Stimulated activated naive B cell treated with anti-CD40 and anti-IgM and Interleukin-4, amounts not matched to agents 10 μg/mL and 1 μg/mL and 100 μg/mL, for 72 hours (primary cell): ENCODE results near the gene CADPS.

ENCODE experiments used
- ATAC-seq, 2 donors: fragments of 150-1000 bp; cut with Tn5 transposase; replicated peaks; 2 replicates each; pipeline ENCODE4 v1.10.0; 2021; ENCODE audit warnings: moderate library complexity in 1 of 2
- DNase-seq: peaks from one replicate; pipeline ENCODE4 v3.0.0; 2021
- H3K27ac Mint-ChIP-seq: one replicate; pipeline ENCODE4 v1.8.0; 2022; ENCODE audit warnings: mild to moderate bottlenecking, mixed read lengths
- H3K27me3 Mint-ChIP-seq, 2 donors: one replicate each; pipeline ENCODE4 v1.8.0; 2022; ENCODE audit warnings: mixed read lengths in 2 of 2
- H3K36me3 Mint-ChIP-seq, 2 donors: one replicate each; pipeline ENCODE4 v1.8.0; 2022; ENCODE audit warnings: mixed read lengths in 2 of 2, mild to moderate bottlenecking in 1 of 2
- H3K4me1 Mint-ChIP-seq, 2 donors: one replicate each; pipeline ENCODE4 v1.8.0; 2022; ENCODE audit warnings: mixed read lengths in 2 of 2, mild to moderate bottlenecking in 1 of 2
- H3K4me3 Mint-ChIP-seq, 2 donors: one replicate each; pipeline ENCODE4 v1.8.0; 2022; ENCODE audit warnings: mild to moderate bottlenecking in 2 of 2, mixed read lengths in 2 of 2, moderate library complexity in 1 of 2
- H3K9me3 Mint-ChIP-seq, 2 donors: one replicate each; pipeline ENCODE4 v1.8.0; 2022; ENCODE audit warnings: mixed read lengths in 2 of 2, mild to moderate bottlenecking in 1 of 2

CADPS gene

GRCh38 chr3:62811119-62811518, 64.1 kb downstream of the CADPS start:
- H3K4me1 Mint-ChIP-seq = no peaks in the 10 kb centered on the region
- H3K27me3 Mint-ChIP-seq = no peaks in the 10 kb centered on the region
- H3K36me3 Mint-ChIP-seq = no peaks in the 10 kb centered on the region
- no peak for DNase-seq
- no peaks in the 10 kb centered on the region for H3K9me3 Mint-ChIP-seq
- ATAC-seq = no peak
- H3K4me3 Mint-ChIP-seq = no peak overlapping the region
- no peak overlapping the region for H3K27ac Mint-ChIP-seq

- Mint-ChIP-seq H3K9me3 (no peaks in the 10 kb centered on the region), H3K27me3 (no peaks in the 10 kb centered on the region), H3K4me3 (no peak overlapping the region), H3K36me3 (no peaks in the 10 kb centered on the region), H3K27ac (no peak overlapping the region), H3K4me1 (no peaks in the 10 kb centered on the region)
- ATAC-seq (no peak), DNase-seq (no peak)
Measured at GRCh38 chr3:62809369-62809768, 65.8 kb downstream of the CADPS start.

- H3K27ac Mint-ChIP-seq = no peak overlapping the region
- DNase-seq = no peak
- no peak for ATAC-seq
- H3K9me3 Mint-ChIP-seq = no peaks in the 10 kb centered on the region
- no peaks in the 10 kb centered on the region for H3K36me3 Mint-ChIP-seq
- no peak overlapping the region for H3K4me3 Mint-ChIP-seq
- H3K4me1 Mint-ChIP-seq = no peaks in the 10 kb centered on the region
- peaks cover 0 to 6% of the 10 kb centered on the region in 2 donors for H3K27me3 Mint-ChIP-seq
Measured at GRCh38 chr3:62805580-62806277, 69.5 kb downstream of the CADPS start.

- H3K27me3 Mint-ChIP-seq = peaks cover 0 to 6% of the 10 kb centered on the region in 2 donors
- no peaks in the 10 kb centered on the region for H3K9me3 Mint-ChIP-seq
- no peak overlapping the region for H3K4me3 Mint-ChIP-seq
- DNase-seq (no peak), ATAC-seq (no peak)
- H3K27ac Mint-ChIP-seq = no peak overlapping the region
- H3K36me3 Mint-ChIP-seq = no peaks in the 10 kb centered on the region
- H3K4me1 Mint-ChIP-seq = no peaks in the 10 kb centered on the region
Measured at GRCh38 chr3:62805106-62805505, 70.1 kb downstream of the CADPS start.

- Mint-ChIP-seq H3K4me1 (no peaks in the 10 kb centered on the region), H3K27me3 (peaks cover 0 to 6% of the 10 kb centered on the region in 2 donors), H3K27ac (no peak overlapping the region), H3K36me3 (no peaks in the 10 kb centered on the region), H3K9me3 (no peaks in the 10 kb centered on the region), H3K4me3 (no peak overlapping the region)
- ATAC-seq (no peak), DNase-seq (no peak)
Measured at GRCh38 chr3:62803276-62803675, 71.9 kb downstream of the CADPS start.

GRCh38 chr3:62798000-62798399, 77.2 kb downstream of the CADPS start:
- Mint-ChIP-seq H3K4me3 (no peak overlapping the region), H3K36me3 (no peaks in the 10 kb centered on the region), H3K27me3 (no peaks in the 10 kb centered on the region), H3K9me3 (no peaks in the 10 kb centered on the region), H3K27ac (no peak overlapping the region), H3K4me1 (no peaks in the 10 kb centered on the region)
- ATAC-seq (no peak), DNase-seq (no peak)

GRCh38 chr3:62797132-62797531, 78.1 kb downstream of the CADPS start:
- Mint-ChIP-seq H3K27ac (no peak overlapping the region), H3K9me3 (no peaks in the 10 kb centered on the region), H3K27me3 (no peaks in the 10 kb centered on the region), H3K4me1 (no peaks in the 10 kb centered on the region), H3K4me3 (no peak overlapping the region), H3K36me3 (no peaks in the 10 kb centered on the region)
- no peak for ATAC-seq
- DNase-seq = no peak

- Mint-ChIP-seq H3K27me3 (no peaks in the 10 kb centered on the region), H3K4me1 (no peaks in the 10 kb centered on the region), H3K4me3 (no peak overlapping the region), H3K27ac (no peak overlapping the region), H3K36me3 (no peaks in the 10 kb centered on the region), H3K9me3 (no peaks in the 10 kb centered on the region)
- ATAC-seq (no peak), DNase-seq (no peak)
Measured at GRCh38 chr3:62795978-62796657, 79.1 kb downstream of the CADPS start.

- Mint-ChIP-seq H3K36me3 (no peaks in the 10 kb centered on the region), H3K27me3 (no peaks in the 10 kb centered on the region), H3K4me3 (no peak overlapping the region), H3K4me1 (no peaks in the 10 kb centered on the region), H3K27ac (no peak overlapping the region), H3K9me3 (no peaks in the 10 kb centered on the region)
- ATAC-seq (no peak), DNase-seq (no peak)
Measured at GRCh38 chr3:62793946-62794345, 81.3 kb downstream of the CADPS start.

- Mint-ChIP-seq H3K4me3 (no peak overlapping the region), H3K27me3 (no peaks in the 10 kb centered on the region), H3K27ac (no peak overlapping the region), H3K4me1 (no peaks in the 10 kb centered on the region), H3K36me3 (no peaks in the 10 kb centered on the region), H3K9me3 (peaks cover 0 to 1% of the 10 kb centered on the region in 2 donors)
- ATAC-seq = no peak
- no peak for DNase-seq
Measured at GRCh38 chr3:62785384-62785783, 89.8 kb downstream of the CADPS start.

- Mint-ChIP-seq H3K36me3 (no peaks in the 10 kb centered on the region), H3K9me3 (peaks cover 0 to 1% of the 10 kb centered on the region in 2 donors), H3K27ac (no peak overlapping the region), H3K4me1 (no peaks in the 10 kb centered on the region), H3K4me3 (no peak overlapping the region), H3K27me3 (no peaks in the 10 kb centered on the region)
- no peak for DNase-seq
- ATAC-seq = no peak
Measured at GRCh38 chr3:62781121-62781520, 94.1 kb downstream of the CADPS start.

GRCh38 chr3:62777674-62778073, 97.5 kb downstream of the CADPS start:
- H3K27ac Mint-ChIP-seq = no peak overlapping the region
- no peaks in the 10 kb centered on the region for H3K27me3 Mint-ChIP-seq
- ATAC-seq (no peak), DNase-seq (no peak)
- no peak overlapping the region for H3K4me3 Mint-ChIP-seq
- H3K9me3 Mint-ChIP-seq = peaks cover 0 to 3% of the 10 kb centered on the region in 2 donors
- H3K36me3 Mint-ChIP-seq = no peaks in the 10 kb centered on the region
- no peaks in the 10 kb centered on the region for H3K4me1 Mint-ChIP-seq

- ATAC-seq (no peak), DNase-seq (no peak)
- H3K36me3 Mint-ChIP-seq = no peaks in the 10 kb centered on the region
- H3K9me3 Mint-ChIP-seq = peaks cover 0 to 2% of the 10 kb centered on the region in 2 donors
- no peak overlapping the region for H3K4me3 Mint-ChIP-seq
- H3K4me1 Mint-ChIP-seq = no peaks in the 10 kb centered on the region
- H3K27me3 Mint-ChIP-seq = no peaks in the 10 kb centered on the region
- no peak overlapping the region for H3K27ac Mint-ChIP-seq
Measured at GRCh38 chr3:62777130-62777529, 98.1 kb downstream of the CADPS start.

GRCh38 chr3:62774221-62774620, 101.0 kb downstream of the CADPS start:
- DNase-seq = no peak
- peaks cover 0 to 1% of the 10 kb centered on the region in 2 donors for H3K9me3 Mint-ChIP-seq

GRCh38 chr3:62771331-62772072, 103.7 kb downstream of the CADPS start:
- no peaks in the 10 kb centered on the region for H3K36me3 Mint-ChIP-seq
- H3K27me3 Mint-ChIP-seq = no peaks in the 10 kb centered on the region
- H3K4me3 Mint-ChIP-seq = no peak overlapping the region
- H3K9me3 Mint-ChIP-seq = peaks cover 0 to 5% of the 10 kb centered on the region in 2 donors
- H3K4me1 Mint-ChIP-seq = no peaks in the 10 kb centered on the region
- H3K27ac Mint-ChIP-seq = no peak overlapping the region
- ATAC-seq = no peak
- no peak for DNase-seq

More at GRCh38 chr3:62774221-62774620, 101.0 kb downstream of the CADPS start:
- Mint-ChIP-seq H3K36me3 (no peaks in the 10 kb centered on the region), H3K27ac (no peak overlapping the region), H3K4me1 (no peaks in the 10 kb centered on the region), H3K4me3 (no peak overlapping the region), H3K27me3 (no peaks in the 10 kb centered on the region)
- ATAC-seq = no peak
